Inferior parietal cortex (tissue), 1 donor: ENCODE measurements around the gene GIT2.
"Not testable (repeated sequence)": the region's sequence is repeated elsewhere in the genome, so short reads cannot be mapped to it uniquely, and the experiment has no call there.

Experiments used
- DNase-seq: peaks from one replicate; pipeline ENCODE4 v3.0.0-alpha.2; 2016; ENCODE audit errors: extremely low spot score

The GIT2 gene

DNA sequence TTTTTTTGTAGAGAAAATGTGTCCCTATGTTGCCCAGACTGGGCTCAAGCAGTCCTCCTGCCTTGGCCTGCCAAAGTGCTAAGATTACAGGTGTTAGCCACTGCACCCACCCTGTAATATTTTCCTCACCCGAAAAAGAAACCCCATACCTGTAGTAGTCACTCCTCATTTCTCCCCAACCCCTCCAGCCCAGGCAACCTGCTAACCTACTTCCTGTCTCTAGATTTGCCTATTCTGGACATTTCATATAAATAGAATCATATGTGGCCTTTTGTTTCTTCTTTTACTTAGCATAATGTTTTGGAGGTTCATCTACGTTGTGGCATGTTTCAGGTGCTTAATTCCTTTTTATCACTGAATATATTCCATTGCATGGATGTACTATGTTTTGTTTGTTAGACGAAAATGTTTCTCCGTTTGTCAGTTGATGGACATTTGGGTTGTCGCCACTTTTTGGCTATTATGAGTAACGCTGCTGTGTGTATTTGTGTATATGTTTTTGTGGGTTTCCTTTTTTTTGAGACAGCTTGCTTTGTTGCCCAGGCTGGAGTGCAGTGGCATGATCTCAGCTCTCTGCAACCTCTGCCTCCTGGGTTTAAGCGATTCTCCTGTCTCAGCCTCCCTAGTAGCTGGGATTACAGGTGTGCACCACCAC lies 9.3 kb upstream of the GIT2 start:
- no peak for DNase-seq

DNA sequence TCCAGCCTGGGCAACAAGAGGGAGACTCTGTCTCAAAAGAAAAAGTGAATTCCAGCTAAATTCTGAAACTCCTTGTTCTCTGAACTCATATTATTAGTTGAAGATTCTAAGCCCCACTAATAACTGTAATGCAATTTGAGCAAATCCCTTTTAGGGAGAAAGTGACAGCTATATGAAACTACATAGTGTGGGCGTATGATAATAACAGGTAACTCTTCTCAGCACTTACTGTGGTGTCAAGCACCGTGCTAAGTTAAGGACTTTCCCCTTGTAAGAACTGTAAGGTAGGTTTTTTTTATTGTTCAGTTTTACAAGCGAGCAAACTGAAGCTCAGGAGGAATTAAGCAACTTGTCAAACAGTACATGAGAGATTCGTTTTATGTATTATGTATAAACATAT lies 8.4 kb upstream of the GIT2 start:
- DNase-seq, result no peak

DNA sequence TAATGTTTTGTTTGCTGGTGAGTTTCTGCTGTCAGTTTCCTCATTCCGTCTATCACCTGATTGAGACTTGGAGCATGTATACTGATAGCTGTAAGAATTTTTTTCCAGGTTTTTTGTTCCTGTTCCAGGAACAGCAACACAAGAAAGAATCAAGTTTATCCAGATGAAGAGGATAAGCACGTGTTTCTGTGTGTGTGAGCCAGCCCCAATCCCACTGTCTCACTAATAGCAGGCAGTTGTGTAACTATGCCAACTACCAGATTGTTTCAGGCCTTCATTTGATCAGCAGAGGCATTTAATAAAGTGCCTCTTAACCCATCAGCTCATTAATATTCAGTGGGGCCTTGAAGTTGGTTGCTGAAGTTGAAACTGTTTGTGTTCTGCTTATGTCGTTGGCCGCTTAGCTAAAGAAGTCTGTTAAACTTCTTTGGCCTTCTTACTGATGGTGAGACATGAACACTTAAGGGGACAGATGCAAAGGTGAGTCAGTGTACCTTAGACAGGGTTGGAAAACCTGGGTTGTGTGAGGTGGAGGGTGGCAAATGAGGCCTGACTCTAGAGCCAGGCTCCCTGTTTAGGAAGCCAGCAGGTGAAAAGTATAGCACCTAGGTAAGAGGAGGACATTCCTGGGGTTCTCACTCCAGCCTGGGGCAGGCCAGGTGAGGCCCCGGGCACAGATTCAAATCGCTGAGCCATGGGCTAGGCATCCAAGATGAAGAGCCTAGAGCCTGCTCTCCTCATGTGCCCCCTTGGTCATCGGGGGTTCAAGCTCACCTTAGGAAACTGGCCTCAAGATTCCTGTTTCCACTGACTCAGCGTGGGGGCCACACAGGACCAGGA lies 6.7 kb upstream of the GIT2 start:
- no peak for DNase-seq

DNA sequence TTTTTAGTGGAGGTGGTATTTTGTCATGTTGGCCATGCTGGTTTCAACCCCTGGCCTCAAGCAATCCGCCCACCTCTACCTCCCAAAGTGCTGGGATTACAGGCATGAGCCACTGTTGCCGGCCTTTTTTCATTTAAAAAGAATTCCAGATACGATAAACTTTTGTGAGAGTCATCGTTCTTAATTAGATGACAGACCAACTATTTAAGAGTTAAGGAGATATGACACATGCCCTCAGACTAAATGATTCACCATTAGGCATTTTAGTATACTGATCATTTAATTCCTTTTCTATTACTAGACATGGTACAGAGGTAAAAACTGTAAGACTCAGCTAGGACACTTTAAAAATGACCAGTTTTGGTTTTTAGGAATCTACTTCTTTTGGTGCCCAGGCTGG lies 5.4 kb upstream of the GIT2 start:
- DNase-seq, result no peak

DNA sequence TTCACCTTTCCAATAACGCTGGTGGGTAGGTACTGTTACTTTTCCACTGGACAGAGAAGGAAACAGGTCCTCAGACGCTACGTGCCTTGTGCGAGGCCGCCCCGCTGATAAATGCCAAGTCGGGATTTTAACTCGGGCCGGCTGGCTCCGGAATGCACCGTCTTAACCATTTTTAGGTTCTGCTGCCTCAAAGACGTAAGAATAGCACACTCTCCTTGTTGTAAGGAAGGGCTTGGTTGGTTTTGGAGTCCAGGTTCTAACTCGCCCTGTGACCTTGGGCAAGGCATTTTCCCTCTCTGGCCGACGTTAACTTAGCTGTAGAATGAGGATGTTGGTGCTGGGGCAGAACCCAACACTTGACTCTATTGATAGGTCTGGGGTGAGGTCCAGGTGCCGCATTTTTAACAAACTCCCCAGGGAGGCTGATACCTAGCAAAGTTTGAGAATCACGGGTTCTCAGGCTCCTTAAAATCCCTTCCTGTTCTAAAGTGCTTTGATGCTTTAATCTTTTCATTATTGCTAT lies 3.9 kb upstream of the GIT2 start:
- DNase-seq, result peak; percentile 25

DNA sequence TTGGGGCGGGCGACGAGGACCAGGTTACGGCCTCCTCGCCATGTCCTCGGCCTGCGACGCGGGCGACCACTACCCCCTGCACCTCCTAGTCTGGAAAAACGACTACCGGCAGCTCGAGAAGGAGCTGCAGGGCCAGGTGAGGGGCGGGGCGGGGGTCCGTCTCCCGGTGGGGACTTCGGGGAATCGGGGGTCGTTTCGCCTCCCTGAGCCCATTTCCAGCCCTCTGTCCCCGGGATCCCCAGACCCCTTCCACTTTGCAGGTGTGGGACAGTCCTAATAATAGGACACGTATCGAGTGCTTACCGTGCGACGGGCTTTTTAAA lies 3.4 kb upstream of the GIT2 start:
- DNase-seq, result no peak

DNA sequence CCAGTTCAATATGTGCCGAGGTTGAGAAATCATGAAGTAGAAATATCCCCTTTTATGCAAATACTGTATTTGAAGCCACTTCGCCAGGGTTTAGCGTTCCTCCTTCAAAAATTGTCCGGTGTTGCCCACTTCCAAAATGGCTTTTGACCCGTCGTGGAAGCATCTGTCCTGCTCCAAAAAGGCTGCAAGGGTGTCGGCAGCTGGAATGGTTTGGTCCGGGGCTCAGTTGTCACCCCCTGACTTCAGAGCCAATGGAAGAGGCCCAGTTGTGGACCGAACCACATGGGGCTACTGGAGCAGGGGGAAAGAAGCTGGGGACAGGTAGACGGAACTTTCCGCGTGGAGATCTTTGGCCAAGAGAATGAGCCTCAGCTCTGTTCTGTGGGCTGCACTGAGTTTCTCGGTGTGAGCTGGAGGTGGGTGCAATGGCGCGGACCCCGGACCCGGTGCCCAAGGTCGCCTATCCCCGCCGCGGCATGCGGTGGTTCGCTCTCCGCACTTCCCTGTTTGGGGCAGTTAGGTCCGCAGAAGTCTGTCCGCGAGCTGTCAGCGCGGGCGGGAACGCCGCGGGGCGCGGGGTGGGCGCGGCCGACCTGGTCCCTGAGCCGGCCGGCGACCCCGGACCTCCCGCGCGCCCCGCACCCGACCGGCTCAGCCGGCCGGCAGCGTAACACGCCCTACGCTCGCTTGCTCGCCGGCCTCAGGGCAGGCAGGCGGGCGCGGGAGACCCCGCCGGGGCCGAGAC lies 2.9 kb upstream of the GIT2 start, which contains the start of gene ANKRD13A:
Gene ANKRD13A, plus strand, starts transcription at position 527 of the 745 bp plus-strand sequence. CDS start 259 bp downstream, outside the sequence.
- peak; percentile 94 for DNase-seq

DNA sequence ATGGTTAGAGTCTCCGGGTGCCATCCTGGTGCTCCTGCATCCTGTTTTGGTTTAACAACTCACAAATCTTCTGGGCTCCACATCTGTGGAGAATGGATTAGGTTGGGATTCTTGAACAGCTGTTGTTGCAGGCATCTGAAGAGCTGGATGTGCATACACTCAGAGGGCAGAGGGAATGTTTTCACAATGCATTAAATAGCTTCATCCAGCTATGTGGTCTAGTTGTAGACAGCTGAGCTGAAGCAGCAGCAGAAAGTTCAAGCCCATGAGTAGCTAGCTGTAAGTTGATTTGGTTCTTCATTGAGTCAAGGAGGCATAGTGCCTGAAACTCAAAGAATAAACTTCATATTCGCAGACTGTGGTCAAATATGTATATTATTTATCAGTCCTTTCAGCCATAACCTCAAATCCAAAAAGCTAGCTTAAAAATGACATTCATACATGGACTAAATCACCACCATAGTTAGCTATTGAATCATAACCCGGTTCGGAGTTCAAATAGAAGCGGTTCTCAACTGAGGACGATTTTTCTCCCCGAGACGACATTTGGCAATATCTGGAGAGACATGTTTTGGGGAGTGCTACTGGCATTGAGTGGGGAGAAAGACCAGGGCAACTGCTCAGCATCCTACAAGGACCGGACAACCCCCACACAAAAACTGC lies 2.2 kb upstream of the GIT2 start:
- DNase-seq, result no peak

DNA sequence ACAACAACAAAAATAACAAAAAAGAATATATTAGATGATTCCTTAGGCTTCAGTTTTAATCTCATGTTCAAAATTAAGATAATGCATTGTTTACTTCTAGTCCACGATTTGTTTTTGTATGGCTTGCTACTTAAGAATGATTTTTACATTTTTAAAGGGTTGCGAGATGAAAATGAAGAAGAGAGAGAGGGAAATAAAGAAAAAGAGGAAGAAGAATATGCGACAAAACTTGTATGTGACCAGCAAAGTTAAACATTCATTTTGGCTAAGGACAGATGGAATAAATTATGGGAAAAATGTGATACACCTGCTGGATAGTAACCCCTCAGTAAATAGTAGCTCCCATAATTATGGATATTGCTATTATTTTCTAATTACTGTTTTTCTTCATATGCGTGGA lies 1.2 kb upstream of the GIT2 start:
- no peak for DNase-seq

DNA sequence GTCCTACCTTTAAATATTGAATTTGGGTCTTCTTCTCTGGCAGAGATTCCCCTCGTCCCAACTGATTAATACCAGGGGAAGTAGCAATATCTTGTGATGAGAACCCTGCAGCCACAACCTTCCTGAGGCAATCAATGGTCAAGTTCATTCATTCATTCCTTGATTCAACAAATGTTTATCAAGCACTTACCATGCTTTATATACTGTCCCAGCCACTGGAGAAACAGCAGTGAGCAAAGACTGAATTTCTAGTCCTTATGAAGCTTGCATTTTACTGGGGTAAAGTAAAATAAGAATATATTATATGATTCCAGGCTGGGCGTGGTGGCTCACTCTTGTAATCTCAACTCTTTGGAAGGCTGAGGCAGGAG lies 300 bp upstream of the GIT2 start:
- DNase-seq, result no peak

DNA sequence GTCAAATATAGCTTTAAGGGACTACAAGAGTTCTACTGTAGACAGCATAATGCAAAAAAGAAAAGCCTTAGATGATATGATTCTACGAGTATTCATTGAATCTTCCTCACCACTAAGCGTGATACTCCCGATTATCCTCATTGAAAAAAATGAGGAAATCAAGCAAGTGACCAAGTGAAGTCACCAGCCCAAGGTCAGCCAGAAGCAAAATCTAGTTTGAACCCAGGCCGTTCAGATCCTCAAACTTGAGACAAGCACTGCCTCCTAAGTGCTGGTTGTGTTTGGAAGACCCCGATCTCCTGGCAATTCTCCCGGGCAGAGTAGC lies 845 bp downstream of the GIT2 start:
- DNase-seq, result peak; percentile 11

DNA sequence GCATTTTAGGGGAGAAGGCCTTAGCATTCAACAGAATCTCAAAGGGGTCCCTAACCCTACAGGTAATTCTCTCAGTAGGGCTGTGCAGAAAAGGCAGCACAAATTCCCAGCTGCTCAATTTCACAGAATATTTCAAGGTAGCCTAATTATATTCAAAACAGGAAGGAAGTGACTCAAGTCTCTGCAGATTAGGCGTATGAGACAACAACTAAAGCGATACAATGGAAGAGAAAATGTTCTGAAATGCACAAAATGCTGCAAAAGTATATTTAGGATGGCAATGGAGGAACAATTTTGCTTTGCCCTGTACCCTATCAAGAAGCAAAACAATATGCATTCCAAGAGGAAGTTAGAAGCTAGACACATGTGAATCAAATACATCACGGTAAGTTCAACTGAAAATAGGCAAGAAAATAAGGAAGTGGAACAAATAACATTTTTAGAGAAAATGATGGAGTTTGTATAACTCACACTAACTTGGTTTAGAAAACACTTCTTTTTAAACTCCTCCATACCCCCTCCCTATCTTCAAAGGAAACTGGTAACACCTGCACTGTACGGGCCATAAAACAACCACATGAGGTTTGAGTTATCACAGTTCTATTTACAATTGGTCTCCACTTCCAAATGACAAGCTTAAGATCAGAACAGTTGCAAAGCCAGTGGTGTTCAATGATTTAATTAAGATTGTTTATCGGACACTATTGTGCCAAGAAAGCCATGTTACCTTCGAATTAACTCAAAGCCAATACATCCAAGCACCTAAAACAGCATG lies 1.6 kb downstream of the GIT2 start:
- no peak for DNase-seq

DNA sequence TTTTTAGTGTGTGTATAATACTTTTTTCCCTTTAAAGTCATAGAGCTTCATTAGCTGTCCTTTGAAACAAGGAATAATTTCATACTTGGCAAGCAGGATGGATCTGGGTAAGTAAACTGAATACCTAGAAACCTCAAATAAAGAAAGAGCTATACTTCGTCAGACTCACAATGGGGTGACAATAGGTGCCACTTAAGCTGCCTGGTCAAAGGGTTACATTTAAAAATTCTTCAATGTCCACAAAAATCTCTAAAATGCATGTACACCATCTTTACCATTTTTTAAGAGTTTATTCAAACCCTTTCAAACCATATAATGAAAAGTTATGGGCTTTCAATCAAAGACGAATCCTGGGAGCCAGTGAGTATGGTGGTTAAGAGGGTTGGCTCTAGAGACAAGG lies 3.1 kb downstream of the GIT2 start:
- no peak for DNase-seq

DNA sequence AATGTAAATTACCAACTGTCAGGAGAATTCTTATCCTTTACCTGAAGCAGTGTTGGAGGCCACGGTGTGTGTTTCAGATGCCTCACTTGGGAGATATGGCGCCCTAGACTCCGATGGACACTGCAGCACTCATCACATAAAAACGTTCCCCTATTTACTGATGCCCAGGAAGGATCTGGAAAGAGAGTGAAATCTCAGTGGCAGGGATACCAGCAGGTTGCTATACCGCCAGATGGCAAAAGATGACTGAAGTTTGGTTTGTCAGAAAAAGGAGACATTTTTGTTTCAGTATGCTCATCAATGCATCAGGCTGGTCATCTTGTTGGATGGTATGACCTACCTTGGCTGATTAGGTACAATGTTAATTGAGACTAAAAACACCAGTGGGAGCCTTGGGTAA lies 4.6 kb downstream of the GIT2 start:
- no peak for DNase-seq

DNA sequence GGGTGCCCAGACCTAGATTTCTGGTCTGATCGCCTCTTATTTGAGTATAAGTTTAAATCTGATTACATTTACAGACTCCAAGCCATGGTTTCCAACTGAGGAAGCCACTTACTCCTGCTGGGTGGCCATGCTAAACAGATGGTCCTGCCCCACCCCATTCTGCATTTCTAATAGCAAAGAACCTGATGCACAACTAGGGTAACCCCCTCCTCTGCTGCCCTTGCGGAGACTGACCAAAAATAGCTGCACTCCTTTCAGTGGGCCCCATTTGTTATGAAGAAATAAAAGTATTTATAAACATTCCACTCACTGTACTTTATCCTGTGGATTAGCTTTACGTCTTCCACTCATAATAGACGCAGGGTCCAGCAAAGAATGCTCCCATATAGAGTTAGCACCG lies 6.8 kb downstream of the GIT2 start:
- no peak for DNase-seq

DNA sequence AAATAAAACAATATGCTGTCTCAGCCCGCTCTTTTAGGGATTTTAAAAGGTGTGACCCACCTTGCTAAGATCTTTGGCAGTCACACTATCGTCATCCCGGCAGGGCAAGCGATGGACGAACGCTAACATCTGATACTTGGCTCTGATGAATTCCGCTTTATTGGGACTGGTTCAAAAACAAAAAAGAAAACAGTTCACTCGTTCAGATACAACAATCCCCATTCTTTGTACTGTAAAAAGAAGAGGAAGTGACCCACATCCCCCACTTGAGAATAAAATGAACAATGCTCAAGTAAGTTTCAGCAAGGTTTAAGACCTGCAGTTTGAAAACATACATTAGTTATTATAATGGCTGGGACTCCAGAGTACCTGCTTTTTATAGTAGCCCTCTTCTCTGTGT lies 7.3 kb downstream of the GIT2 start:
- DNase-seq, result no peak

DNA sequence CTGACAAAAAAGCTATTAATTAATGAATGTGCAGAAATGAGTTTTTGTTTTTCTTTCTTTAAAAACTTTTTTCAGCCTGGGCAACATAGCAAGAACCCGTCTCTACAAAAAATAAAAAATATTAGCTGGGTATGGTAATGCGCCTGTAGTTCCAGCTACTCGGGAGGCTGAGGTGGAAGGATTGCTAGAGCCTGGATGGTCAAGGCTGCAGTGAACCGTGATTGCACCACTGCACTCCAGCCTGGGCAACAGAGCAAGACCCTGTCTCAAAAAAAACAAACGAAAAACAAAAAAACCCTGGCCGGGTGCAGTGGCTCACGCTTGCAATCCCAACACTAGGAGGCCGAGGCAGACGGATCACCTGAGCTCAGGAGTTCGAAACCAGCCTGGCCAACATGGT lies 7.9 kb downstream of the GIT2 start:
- DNase-seq, result no peak

DNA sequence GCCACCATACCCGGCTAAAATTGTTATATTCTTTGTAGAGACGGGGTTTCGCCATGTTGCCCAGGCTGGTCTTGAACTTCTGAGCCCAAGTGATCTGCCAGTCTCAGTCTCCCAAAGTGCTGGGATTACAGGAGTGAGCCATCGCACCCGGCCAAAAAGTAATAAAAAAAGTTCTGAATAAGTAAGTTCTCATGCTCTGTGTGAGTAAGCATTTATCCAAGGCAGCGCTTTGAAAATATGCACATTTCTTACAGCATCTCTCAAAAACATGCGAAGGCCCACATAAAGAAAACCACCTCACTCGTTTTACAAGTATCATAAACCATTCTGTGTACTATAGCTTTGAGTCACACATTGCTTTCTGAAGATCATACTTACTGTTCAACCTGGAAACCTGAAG lies 8.6 kb downstream of the GIT2 start:
- no peak for DNase-seq

DNA sequence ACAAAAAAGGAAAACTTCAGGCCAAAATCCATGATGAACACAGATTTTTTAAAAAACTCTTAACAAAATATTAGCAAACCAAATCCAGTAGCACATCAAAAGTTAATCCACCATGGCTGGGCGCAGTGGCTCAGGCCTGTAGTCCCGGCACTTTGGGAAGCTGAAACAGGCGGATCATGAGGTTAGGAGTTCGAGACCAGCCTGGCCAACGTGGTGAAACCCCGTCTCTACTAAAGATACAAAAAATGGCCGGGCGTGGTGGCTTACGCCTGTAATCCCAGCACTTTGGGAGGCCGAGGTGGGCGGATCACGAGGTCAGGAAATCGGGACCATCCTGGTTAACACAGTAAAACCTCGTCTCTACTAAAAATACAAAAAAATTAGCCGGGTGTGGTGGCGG lies 9.9 kb downstream of the GIT2 start:
- DNase-seq, result not testable (repeated sequence)

DNA sequence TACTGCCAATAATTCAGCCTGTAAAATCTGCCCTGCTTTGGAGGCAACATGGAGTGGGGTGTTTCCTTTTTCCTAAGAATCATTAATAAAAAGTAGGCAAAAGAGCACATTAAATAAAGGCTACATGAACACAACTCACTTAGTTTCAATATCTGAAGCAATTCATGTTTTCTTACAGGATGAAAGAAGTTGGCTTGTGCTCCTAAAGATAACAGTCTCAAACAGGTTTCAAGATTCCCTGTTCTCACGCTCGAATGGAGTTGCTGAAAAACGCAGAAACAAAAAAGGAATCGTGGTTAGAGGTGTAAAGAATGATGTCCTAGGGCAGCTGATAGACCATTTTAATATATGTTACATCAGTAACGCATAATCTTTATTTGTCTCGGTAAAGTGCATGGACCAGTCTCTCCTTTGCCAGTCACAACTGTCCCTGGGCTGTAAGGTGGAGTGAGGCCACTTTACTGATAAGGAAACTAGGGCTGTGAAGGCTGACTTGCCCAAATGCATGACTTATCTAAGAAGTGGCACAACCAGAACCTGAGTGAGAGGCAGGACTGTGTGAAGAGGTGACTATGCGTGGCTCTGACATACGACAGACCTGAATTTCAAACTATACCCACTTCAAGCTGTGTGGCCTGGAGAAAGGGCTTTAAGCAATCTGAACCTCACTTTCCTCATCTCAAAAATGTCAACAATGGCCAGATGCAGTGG lies 12.6 kb downstream of the GIT2 start:
- DNase-seq, result no peak

DNA sequence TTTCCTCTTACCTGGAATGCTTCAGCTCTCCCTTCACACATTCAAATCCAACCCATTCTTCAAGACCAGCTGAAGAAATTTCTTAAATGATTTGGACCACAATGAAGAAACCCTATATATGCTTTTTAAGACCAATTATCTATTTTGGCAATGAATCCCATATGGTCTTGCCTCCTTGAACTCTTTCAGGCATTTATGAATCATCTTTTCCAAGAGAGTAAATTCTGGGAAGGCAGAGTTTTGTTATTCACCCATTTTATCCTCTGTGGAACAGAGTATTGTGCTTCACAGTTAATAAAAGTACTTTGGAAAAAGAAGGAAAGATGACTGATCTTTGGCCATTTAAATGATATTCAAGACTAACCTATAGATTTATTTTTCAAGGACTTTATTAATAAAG lies 14.0 kb downstream of the GIT2 start:
- DNase-seq, result no peak
